Neural crest cell (in vitro differentiated cells): ENCODE results near the gene TATDN3. TPM values are rescaled to one million over a fixed set of nuclear protein-coding genes. Genes with fewer than 3 reads are reported as not detected.
A peak's percentile ranks its signal among the peaks of the same experiment; 100 is the strongest.
"Not testable (repeated sequence)": the region's sequence is repeated elsewhere in the genome, so short reads cannot be mapped to it uniquely, and the experiment has no call there.

Experiments used
- DNase-seq: peaks from one replicate; pipeline ENCODE4 v3.0.0; 2021; ENCODE audit warnings: low read depth, mixed read lengths, low spot score
- H3K27ac Mint-ChIP-seq: one replicate; pipeline ENCODE4 v1.8.0; 2021; ENCODE audit warnings: mild to moderate bottlenecking, mixed read lengths; ENCODE audit not compliant: unreplicated experiment
- H3K27me3 Mint-ChIP-seq: 2 replicates; pipeline ENCODE4 v1.8.0; 2021; ENCODE audit warnings: low read depth, mild to moderate bottlenecking, mixed read lengths
- H3K36me3 Mint-ChIP-seq: 2 replicates; pipeline ENCODE4 v1.8.0; 2021; ENCODE audit warnings: low read depth, mild to moderate bottlenecking, mixed read lengths
- H3K4me1 Mint-ChIP-seq: 2 replicates; pipeline ENCODE4 v1.8.0; 2021; ENCODE audit warnings: mixed read lengths
- H3K4me3 Mint-ChIP-seq: one replicate; pipeline ENCODE4 v1.8.0; 2021; ENCODE audit warnings: mild to moderate bottlenecking, mixed read lengths
- H3K9me3 Mint-ChIP-seq: 2 replicates; pipeline ENCODE4 v1.8.0; 2021; ENCODE audit warnings: mixed read lengths
- CTCF ChIP-seq: fragments of 200-600 bp; sonication (generic); conservative IDR thresholded peaks from 2 replicates; pipeline ENCODE4 v1.5.0; 2021; ENCODE audit warnings: antibody characterized with exemption, mild to moderate bottlenecking
- total RNA-seq: library from RNA; stranded (reverse); gene quantifications from 2 replicates; pipeline ENCODE4 v1.2.1, GENCODE V29; 2021

TATDN3 gene
- total RNA-seq, 1 donor from 2014 or later: 14.2 TPM

DNA sequence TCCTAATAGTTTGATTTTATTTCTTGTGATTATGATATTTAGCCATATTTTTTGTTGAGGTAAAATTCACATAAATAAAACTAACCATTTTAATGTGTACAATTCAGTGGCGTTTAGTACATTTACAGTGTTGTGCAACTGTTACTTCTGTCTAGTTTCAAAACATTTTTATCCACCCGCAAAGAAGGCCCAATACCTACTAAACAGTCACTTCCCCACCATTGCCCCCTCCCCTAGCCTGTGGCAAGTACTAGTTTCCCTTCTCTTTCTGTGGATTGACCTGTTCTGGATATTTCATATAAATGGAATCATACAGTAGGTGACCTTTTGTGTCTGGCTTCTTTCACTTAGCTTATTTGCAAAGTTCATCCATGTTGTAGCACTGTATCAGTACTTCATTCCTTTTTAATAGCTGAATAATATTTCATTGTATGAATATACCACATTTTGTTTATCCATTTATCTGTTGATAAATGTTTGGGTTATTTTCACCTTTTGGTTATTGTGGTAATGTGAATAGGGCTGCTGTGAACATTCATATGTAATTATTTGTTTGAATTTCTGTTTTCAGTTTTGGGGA lies 70.5 kb downstream of the TATDN3 start:
- peaks cover 24% of the 10 kb centered on the region for H3K4me1 Mint-ChIP-seq
- H3K36me3 Mint-ChIP-seq: peaks cover 7% of the 10 kb centered on the region
- no peaks in the 10 kb centered on the region for H3K9me3 Mint-ChIP-seq
- DNase-seq: no peak
- no peaks in the 10 kb centered on the region for H3K27me3 Mint-ChIP-seq
- no peak overlapping the region for H3K4me3 Mint-ChIP-seq
- no peak for TF ChIP-seq CTCF
- H3K27ac Mint-ChIP-seq: no peak overlapping the region

DNA sequence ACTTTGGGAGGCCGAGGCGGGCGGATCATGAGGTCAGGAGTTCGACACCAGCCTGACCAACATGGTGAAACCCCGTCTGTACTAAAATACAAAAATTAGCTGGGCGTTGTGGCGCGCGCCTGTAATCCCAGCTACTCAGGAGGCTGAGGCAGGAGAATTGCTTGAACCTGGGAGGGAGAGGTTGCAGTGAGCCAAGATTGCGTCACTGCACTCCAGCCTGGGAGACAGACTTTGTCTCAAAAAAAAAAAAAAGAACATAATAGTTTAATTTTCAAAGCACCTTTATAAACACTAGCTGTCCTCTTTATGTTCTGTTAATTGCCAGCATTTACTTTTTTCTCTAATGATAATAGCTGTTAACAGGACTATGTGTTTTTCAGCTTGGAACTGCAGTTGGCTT lies 71.7 kb downstream of the TATDN3 start:
- not testable (repeated sequence) for H3K27ac Mint-ChIP-seq, DNase-seq, H3K27me3 Mint-ChIP-seq, H3K36me3 Mint-ChIP-seq, H3K9me3 Mint-ChIP-seq, H3K4me3 Mint-ChIP-seq
- H3K4me1 Mint-ChIP-seq: peaks cover 19% of the 10 kb centered on the region

- peaks cover 14% of the 10 kb centered on the region for H3K4me1 Mint-ChIP-seq
- no peak for DNase-seq
- no peak for TF ChIP-seq CTCF
- peak overlapping the region; percentile 47 for H3K4me3 Mint-ChIP-seq
- no peak overlapping the region for H3K27ac Mint-ChIP-seq
- peaks cover 4% of the 10 kb centered on the region for H3K36me3 Mint-ChIP-seq
- H3K27me3 Mint-ChIP-seq: no peaks in the 10 kb centered on the region
- H3K9me3 Mint-ChIP-seq: no peaks in the 10 kb centered on the region
Measured at GRCh38 chr1:212864201-212864600, 72.5 kb downstream of the TATDN3 start.

Other genes starting within 250 kb of the TATDN3 start
- 10.3 and 12.3 TPM in 2 replicates for gene ATF3, start 183.1 kb upstream of the TATDN3 start, total RNA-seq
- not detected in 2 replicates for gene BATF3, start 92.1 kb upstream of the TATDN3 start, total RNA-seq
- 63.0 and 64.7 TPM in 2 replicates for gene NSL1, start 117 bp upstream of the TATDN3 start, total RNA-seq
- 0.68 and 1.3 TPM in 2 replicates for gene SPATA45, start 55.8 kb downstream of the TATDN3 start, total RNA-seq
- gene FLVCR1, start 66.4 kb downstream of the TATDN3 start, total RNA-seq: 31.4 and 33.0 TPM in 2 replicates
- gene VASH2, start 158.6 kb downstream of the TATDN3 start, total RNA-seq: 8.7 and 10.3 TPM in 2 replicates
- gene ANGEL2, start 224.0 kb downstream of the TATDN3 start, total RNA-seq: 49.0 and 53.6 TPM in 2 replicates